SK-N-SH (cell line): ENCODE results near the gene CLDND1. TPM values are rescaled to one million over a fixed set of nuclear protein-coding genes. Genes with fewer than 3 reads are reported as not detected.

Experiments
- CTCF ChIA-PET: fragments of 300-600, 350-600 bp; formaldehyde crosslinking; extraction: SDS; loops from one replicate; lab custom pipeline; 2021; lab: Yijun Ruan, JAX
- POLR2A ChIA-PET: fragments of 350-600 bp; sonication (Branson Sonifier 250); formaldehyde crosslinking; extraction: SDS; loops from one replicate; lab custom pipeline; 2020; ENCODE audit warnings: antibody characterized with exemption, inconsistent platforms; lab: Yijun Ruan, JAX
- DNase-seq: peaks from one replicate; pipeline ENCODE4 v3.0.0; 2012
- H2AFZ ChIP-seq: fragments of 200-600 bp; sonication (generic); 2 replicates; pipeline ENCODE4 v1.8.1; 2016; ENCODE audit warnings: antibody characterized with exemption, mild to moderate bottlenecking, low read depth
- H3F3A ChIP-seq: fragments of 200-600 bp; sonication (generic); replicated peaks from 2 replicates; pipeline ENCODE3; 2016; ENCODE audit warnings: antibody characterized with exemption, mild to moderate bottlenecking; ENCODE audit not compliant: insufficient read depth
- H3K27ac ChIP-seq, 2 experiments: fragments of 200-500 bp in 1 of 2; fragments of 200-600 bp in 1 of 2; sonication (Bioruptor generic) in 1 of 2; sonication (generic), shearing (Covaris generic) in 1 of 2; 2 replicates each; pipeline versions ENCODE4 v1.5.1 to v1.6.1; 2014 to 2016; ENCODE audit warnings: low read depth in 2 of 2, inconsistent platforms in 1 of 2, low read length in 1 of 2, mild to moderate bottlenecking in 1 of 2, mixed read lengths in 1 of 2
- H3K27me3 ChIP-seq: fragments of 200-600 bp; sonication (generic), shearing (Covaris generic); 2 replicates; pipeline ENCODE4 v1.6.1; 2016; ENCODE audit warnings: mixed run types; ENCODE audit not compliant: insufficient read depth
- H3K36me3 ChIP-seq, 2 experiments: fragments of 200-500 bp in 1 of 2; fragments of 200-600 bp in 1 of 2; sonication (Bioruptor generic) in 1 of 2; sonication (generic) in 1 of 2; replicated peaks in 1 of 2; 2 replicates each; pipeline versions ENCODE3 to v1.5.1; 2014 to 2016; ENCODE audit warnings: low read length in 1 of 2, mild to moderate bottlenecking in 1 of 2; ENCODE audit not compliant: insufficient read depth in 2 of 2, control insufficient read depth in 1 of 2
- H3K4me1 ChIP-seq, 2 experiments: fragments of 200-500 bp in 1 of 2; fragments of 200-600 bp in 1 of 2; sonication (Bioruptor generic) in 1 of 2; sonication (generic), shearing (Covaris generic) in 1 of 2; 2 replicates each; pipeline versions ENCODE4 v1.5.1 to v1.6.1; 2014 to 2016; ENCODE audit warnings: low read depth in 1 of 2, low read length in 1 of 2, mixed run types in 1 of 2; ENCODE audit not compliant: insufficient read depth in 2 of 2, control insufficient read depth in 1 of 2
- H3K4me2 ChIP-seq: fragments of 200-600 bp; sonication (generic), shearing (Covaris generic); 2 replicates; pipeline ENCODE4 v1.6.1; 2017; ENCODE audit warnings: mixed run types
- H3K4me3 ChIP-seq, 2 experiments: fragments of 200-500 bp in 1 of 2; fragments of 200-600 bp in 1 of 2; sonication (Bioruptor generic) in 1 of 2; sonication (generic), shearing (Covaris generic) in 1 of 2; 2 replicates each; pipeline versions ENCODE4 v1.5.1 to v1.8.1; 2014 to 2016; ENCODE audit warnings: low read depth in 2 of 2, inconsistent platforms in 1 of 2, low read length in 1 of 2, mild to moderate bottlenecking in 1 of 2, mixed read lengths in 1 of 2, moderate library complexity in 1 of 2
- H3K79me2 ChIP-seq: fragments of 200-600 bp; sonication (generic); 2 replicates; pipeline ENCODE4 v1.8.1; 2017; ENCODE audit warnings: mild to moderate bottlenecking; ENCODE audit not compliant: insufficient read depth
- H3K9ac ChIP-seq: fragments of 200-600 bp; sonication (generic); 2 replicates; pipeline ENCODE4 v1.6.1; 2017; ENCODE audit warnings: mixed run types
- H3K9me2 ChIP-seq: fragments of 200-600 bp; sonication (generic); 2 replicates; pipeline ENCODE4 v1.6.1; 2017; ENCODE audit warnings: mixed run types
- H3K9me3 ChIP-seq: fragments of 200-600 bp; sonication (generic); 2 replicates; pipeline ENCODE4 v1.6.1; 2017; ENCODE audit warnings: mixed run types, mild to moderate bottlenecking, moderate library complexity
- H4K20me1 ChIP-seq: fragments of 200-600 bp; sonication (generic); 2 replicates; pipeline ENCODE4 v1.6.1; 2017; ENCODE audit warnings: mild to moderate bottlenecking, mixed run types; ENCODE audit not compliant: insufficient read depth
- CHD2 ChIP-seq: fragments of 150-350 bp; IDR thresholded peaks from 2 replicates; pipeline ENCODE4 v1.6.1; 2018; ENCODE audit warnings: low read length; ENCODE audit not compliant: partially characterized antibody
- CTCF ChIP-seq: fragments of 200-600 bp; sonication (generic); IDR thresholded peaks from 2 replicates; pipeline ENCODE4 v1.6.1; 2017; ENCODE audit warnings: antibody characterized with exemption, mild to moderate bottlenecking, moderate library complexity
- ELF1 ChIP-seq: IDR thresholded peaks from 2 replicates; pipeline ENCODE4 v1.4.0; 2012
- FOSL2 ChIP-seq: IDR thresholded peaks from 2 replicates; pipeline ENCODE4 v1.4.0; 2012; ENCODE audit warnings: low read depth, mild to moderate bottlenecking, moderate library complexity, borderline replicate concordance
- FOXJ3 ChIP-seq: sonication (generic); formaldehyde crosslinking; IDR thresholded peaks from 2 replicates; pipeline ENCODE4 v1.5.1; 2020; ENCODE audit warnings: mild to moderate bottlenecking, missing genetic modification reagents
- FOXM1 ChIP-seq: IDR thresholded peaks from 2 replicates; pipeline ENCODE4 v1.4.0; 2012; ENCODE audit warnings: low read depth, mild to moderate bottlenecking
- MAX ChIP-seq: IDR thresholded peaks from 2 replicates; pipeline ENCODE4 v1.4.0; 2012; ENCODE audit warnings: low read depth
- MXI1 ChIP-seq: IDR thresholded peaks from 2 replicates; pipeline ENCODE4 v1.6.1; 2012; ENCODE audit warnings: mild to moderate bottlenecking, low read depth, low read length, improper control_type of control experiment
- NFIC ChIP-seq: IDR thresholded peaks from 2 replicates; pipeline ENCODE4 v1.4.0; 2012; ENCODE audit warnings: borderline replicate concordance
- POLR2AphosphoS5 ChIP-seq: IDR thresholded peaks from 2 replicates; pipeline ENCODE4 v1.6.1; 2012; ENCODE audit warnings: low read depth, low read length
- RAD21 ChIP-seq: IDR thresholded peaks from 2 replicates; pipeline ENCODE4 v1.6.1; 2012; ENCODE audit warnings: mild to moderate bottlenecking, low read length
- REST ChIP-seq: IDR thresholded peaks from 2 replicates; pipeline ENCODE4 v1.6.1; 2012; ENCODE audit warnings: mild to moderate bottlenecking, low read depth, low read length, moderate library complexity
- RFX5 ChIP-seq: IDR thresholded peaks from 2 replicates; pipeline ENCODE4 v1.6.1; 2012; ENCODE audit warnings: mild to moderate bottlenecking, improper control_type of control experiment, low read length
- SMC3 ChIP-seq: IDR thresholded peaks from 2 replicates; pipeline ENCODE4 v1.6.1; 2012; ENCODE audit warnings: low read depth, low read length, improper control_type of control experiment
- TAF1 ChIP-seq: IDR thresholded peaks from 2 replicates; pipeline ENCODE4 v1.6.1; 2012; ENCODE audit warnings: low read depth, mild to moderate bottlenecking, low read length, moderate library complexity, borderline replicate concordance
- USF2 ChIP-seq: fragments of 150-350 bp; IDR thresholded peaks from 2 replicates; pipeline ENCODE4 v1.6.1; 2017; ENCODE audit warnings: antibody characterized with exemption, low read length, low read depth, borderline replicate concordance
- YY1 ChIP-seq: IDR thresholded peaks from 2 replicates; pipeline ENCODE4 v1.4.0; 2012; ENCODE audit warnings: low read depth, mild to moderate bottlenecking
- WGBS: methylation state at CpG from one replicate; pipeline ENCODE4 v1.1.6; 2017; ENCODE audit warnings: low lambda C conversion rate; 5-methylcytosine and 5-hydroxymethylcytosine counted together
- polyA plus RNA-seq, 3 experiments: library from polyadenylated mRNA; depleted of rRNA; stranded (reverse); fragments of >200 nt; gene quantifications; 2 replicates each; pipeline ENCODE4 v1.2.3, GENCODE V29; 2012

CLDND1 gene
- polyA plus RNA-seq, 1 of the 3 experiments (the other 2 are of a cell fraction): 110 TPM

GRCh38 chr3:98563661-98564281 is 41.1 kb upstream of the CLDND1 start (continued):
- TF ChIP-seq POLR2AphosphoS5: no peak

GRCh38 chr3:98561727-98562521 is 39.2 kb upstream of the CLDND1 start:
- CTCF ChIA-PET: no interaction called here
- Histone ChIP-seq H3K9me3 (no peaks in the 10 kb centered on the region), H3F3A (no peaks in the 10 kb centered on the region), H3K36me3 (no peaks in the 10 kb centered on the region), H3K9me2 (no peaks in the 10 kb centered on the region), H4K20me1 (no peaks in the 10 kb centered on the region), H3K9ac (no peak overlapping the region), H2AFZ (no peak overlapping the region), H3K27ac (no peak overlapping the region), H3K4me1 (no peaks in the 10 kb centered on the region), H3K4me2 (no peak overlapping the region), H3K27me3 (peaks cover 5% of the 10 kb centered on the region; the same call in 1 of the 2 replicates), H3K79me2 (no peaks in the 10 kb centered on the region), H3K4me3 (no peak overlapping the region)
- WGBS: 27% methylated on average over 5 of the region's 5 CpGs
- no peak for DNase-seq
- POLR2A ChIA-PET: no interaction called here
- TF ChIP-seq REST (no peak), NFIC (no peak), TAF1 (no peak), MAX (no peak), RAD21 (no peak), CHD2 (no peak), FOSL2 (no peak), SMC3 (no peak), CTCF (no peak), FOXM1 (no peak), FOXJ3 (CRISPR knock-in tag) (no peak), RFX5 (no peak), MXI1 (no peak), ELF1 (no peak), USF2 (no peak), YY1 (no peak)
